Measurements from ENCODE around the gene MED9. TPM values are rescaled to one million over a fixed set of nuclear protein-coding genes. Genes with fewer than 3 reads are reported as not detected.
"Not testable (repeated sequence)": the region's sequence is repeated elsewhere in the genome, so short reads cannot be mapped to it uniquely, and the experiment has no call there.

MED9 gene, protein sequence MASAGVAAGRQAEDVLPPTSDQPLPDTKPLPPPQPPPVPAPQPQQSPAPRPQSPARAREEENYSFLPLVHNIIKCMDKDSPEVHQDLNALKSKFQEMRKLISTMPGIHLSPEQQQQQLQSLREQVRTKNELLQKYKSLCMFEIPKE
- 10 to 100 TPM; 11.3 to 18.2 TPM for total RNA-seq

DNA sequence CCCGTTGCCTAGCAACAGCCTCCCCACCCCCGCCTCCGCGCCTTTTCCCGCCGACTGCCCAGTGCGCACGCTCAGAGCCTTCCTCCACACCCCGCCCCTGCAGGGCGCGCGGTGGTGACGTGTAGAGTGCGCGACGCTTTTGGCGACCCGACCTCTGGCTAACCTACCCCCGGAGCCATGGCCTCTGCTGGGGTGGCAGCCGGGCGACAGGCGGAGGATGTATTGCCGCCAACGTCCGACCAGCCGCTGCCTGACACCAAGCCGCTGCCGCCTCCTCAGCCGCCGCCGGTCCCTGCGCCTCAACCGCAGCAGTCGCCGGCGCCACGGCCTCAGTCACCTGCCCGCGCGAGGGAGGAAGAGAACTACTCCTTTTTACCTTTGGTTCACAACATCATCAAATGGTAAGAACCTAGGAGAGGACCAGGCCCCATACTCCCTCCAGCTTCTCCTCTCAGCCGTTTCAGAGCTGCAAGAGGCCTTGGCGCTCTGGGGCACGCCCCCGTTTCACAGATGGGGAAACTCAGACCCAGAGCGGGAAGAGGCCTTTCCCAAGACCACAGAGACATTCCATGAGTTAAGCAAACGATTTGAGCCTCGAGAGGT lies at the start of gene MED9:
MED9 (plus strand) TSS at position 136 of the 603 bp plus-strand sequence; CDS start at position 178, 42 bp downstream.
- peak within 1 kb of the TSS; percentile 90 for H3K4me3 Mint-ChIP-seq
- peaks cover 5% of the 10 kb centered on the region in 2 donors for H3K27me3 Mint-ChIP-seq
- no peaks in the 10 kb centered on the region for H3K9me3 Mint-ChIP-seq
- no peaks in the 10 kb centered on the region for H3K36me3 Mint-ChIP-seq
- DNase-seq (ENCODE audit: low spot score) (peak; percentile 95), ATAC-seq (peak; percentile 98)
- peak within 1 kb of the TSS; percentile 88 for H3K27ac Mint-ChIP-seq
- peaks cover 18 to 32% of the 10 kb centered on the region in 2 donors for H3K4me1 Mint-ChIP-seq (ENCODE audit: low read depth in 2 of 2)

DNA sequence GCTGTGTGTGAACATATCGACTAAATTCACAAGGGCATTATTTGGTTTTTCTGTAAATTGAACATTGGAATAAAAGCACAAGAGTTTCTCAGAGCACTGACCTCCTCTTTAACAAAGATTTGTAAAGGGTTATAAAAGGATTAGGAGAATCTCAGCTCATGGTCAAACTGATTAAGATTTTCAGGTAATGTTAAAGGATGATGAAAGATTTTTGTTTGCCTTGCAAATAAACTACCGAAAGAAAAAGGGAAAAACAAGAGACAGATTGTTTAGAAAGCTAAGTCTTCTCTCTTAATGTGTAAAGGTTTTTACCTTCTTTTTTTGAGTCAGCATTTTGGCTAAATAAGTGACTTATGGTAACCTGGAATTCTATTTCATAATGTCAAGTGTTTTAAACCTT lies 47.6 kb upstream of the MED9 start:
- ATAC-seq (no peak), DNase-seq (ENCODE audit: low spot score) (no peak)
- Mint-ChIP-seq H3K4me3 (no peak overlapping the region), H3K27me3 (peaks cover 0 to 10% of the 10 kb centered on the region in 2 donors), H3K9me3 (no peaks in the 10 kb centered on the region), H3K4me1 (ENCODE audit: low read depth in 2 of 2) (peaks cover 4 to 8% of the 10 kb centered on the region in 2 donors), H3K27ac (peak overlapping the region in 1 of 2 donors; percentile 17), H3K36me3 (no peaks in the 10 kb centered on the region)

DNA sequence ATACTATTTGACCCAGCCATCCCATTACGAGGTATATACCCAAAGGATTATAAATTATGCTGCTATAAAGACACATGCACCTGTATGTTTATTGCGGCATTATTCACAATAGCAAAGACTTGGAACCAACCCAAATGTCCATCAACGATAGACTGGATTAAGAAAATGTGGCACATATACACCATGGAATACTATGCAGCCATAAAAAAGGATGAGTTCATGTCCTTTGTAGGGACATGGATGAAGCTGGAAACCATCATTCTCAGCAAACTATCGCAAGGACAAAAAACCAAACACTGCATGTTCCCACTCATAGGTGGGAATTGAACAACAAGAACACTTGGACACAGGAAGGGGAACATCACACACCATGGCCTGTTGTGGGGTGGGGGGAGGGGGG lies 45.9 kb upstream of the MED9 start:
- ATAC-seq; H3K9me3 Mint-ChIP-seq; H3K4me3 Mint-ChIP-seq; DNase-seq (ENCODE audit: low spot score); H3K36me3 Mint-ChIP-seq; H3K27ac Mint-ChIP-seq: not testable (repeated sequence)
- H3K4me1 Mint-ChIP-seq (ENCODE audit: low read depth in 2 of 2) = peaks cover 4 to 11% of the 10 kb centered on the region in 2 donors
- peaks cover 0 to 14% of the 10 kb centered on the region in 2 donors for H3K27me3 Mint-ChIP-seq

DNA sequence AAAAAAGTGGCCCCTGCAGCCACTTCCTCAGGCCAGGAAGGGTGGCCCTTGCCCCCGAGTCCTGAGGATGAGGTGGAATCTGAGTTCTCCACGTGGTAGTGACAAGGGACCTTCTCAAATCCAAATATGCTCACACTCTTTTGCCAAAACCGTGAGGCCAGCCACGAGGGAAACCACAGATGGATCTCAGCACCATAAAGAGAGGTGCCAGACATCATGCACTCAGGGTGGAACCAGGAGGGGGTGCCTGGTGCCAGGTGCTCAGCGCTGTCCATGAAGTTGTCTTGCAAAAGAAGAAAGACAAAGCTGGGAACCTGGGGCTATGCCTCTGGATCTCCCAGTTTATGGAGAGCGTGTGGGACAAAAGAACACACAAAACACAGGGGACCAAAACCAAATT lies 45.2 kb upstream of the MED9 start:
- Mint-ChIP-seq H3K4me1 (ENCODE audit: low read depth in 2 of 2) (peaks cover 4 to 11% of the 10 kb centered on the region in 2 donors), H3K36me3 (no peaks in the 10 kb centered on the region), H3K9me3 (no peaks in the 10 kb centered on the region), H3K27ac (no peak overlapping the region), H3K4me3 (no peak overlapping the region), H3K27me3 (peaks cover 0 to 14% of the 10 kb centered on the region in 2 donors)
- peak in 1 of 2 donors; percentile 36 for ATAC-seq
- DNase-seq (ENCODE audit: low spot score) = no peak

DNA sequence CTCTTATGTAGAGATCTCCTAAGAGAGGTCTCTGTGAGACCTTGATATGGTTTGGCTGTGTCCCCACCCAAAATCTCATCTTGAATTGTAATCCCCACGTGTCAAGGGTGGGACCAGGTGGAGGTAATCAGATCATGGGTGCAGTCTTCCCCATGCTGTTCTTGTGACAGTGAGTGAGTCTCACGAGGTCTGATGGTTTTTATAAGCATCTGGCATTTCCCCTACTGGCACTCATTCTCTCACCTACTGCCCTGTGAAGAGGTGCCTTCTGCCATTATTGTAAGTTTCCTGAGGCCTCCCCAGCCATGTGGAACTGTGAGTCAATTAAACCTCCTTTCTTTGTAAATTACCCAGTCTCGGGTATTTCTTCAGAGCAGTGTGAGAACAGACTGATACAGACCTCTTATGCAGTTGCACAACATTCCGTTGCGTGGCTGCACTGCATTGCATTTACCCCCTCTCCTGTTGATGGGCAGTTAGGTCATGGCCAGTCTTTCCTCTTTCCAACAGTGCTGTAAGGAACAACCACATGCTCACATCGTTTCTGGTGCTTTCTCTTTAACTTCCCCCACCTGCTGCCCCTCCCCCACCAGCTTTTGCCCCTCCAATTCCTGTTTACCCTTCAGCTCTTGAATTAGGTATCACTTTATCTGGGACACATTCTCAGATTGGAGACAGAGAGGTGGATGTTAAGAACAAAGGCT lies 43.6 kb upstream of the MED9 start:
- DNase-seq (ENCODE audit: low spot score) = no peak
- ATAC-seq = peak; percentile 77 to 81
- no peaks in the 10 kb centered on the region for H3K36me3 Mint-ChIP-seq
- H3K4me3 Mint-ChIP-seq = no peak overlapping the region
- no peaks in the 10 kb centered on the region for H3K9me3 Mint-ChIP-seq
- H3K4me1 Mint-ChIP-seq (ENCODE audit: low read depth in 2 of 2) = peaks cover 4 to 11% of the 10 kb centered on the region in 2 donors
- H3K27ac Mint-ChIP-seq = peak overlapping the region in 1 of 2 donors; percentile 28
- peaks cover 0 to 14% of the 10 kb centered on the region in 2 donors for H3K27me3 Mint-ChIP-seq

DNA sequence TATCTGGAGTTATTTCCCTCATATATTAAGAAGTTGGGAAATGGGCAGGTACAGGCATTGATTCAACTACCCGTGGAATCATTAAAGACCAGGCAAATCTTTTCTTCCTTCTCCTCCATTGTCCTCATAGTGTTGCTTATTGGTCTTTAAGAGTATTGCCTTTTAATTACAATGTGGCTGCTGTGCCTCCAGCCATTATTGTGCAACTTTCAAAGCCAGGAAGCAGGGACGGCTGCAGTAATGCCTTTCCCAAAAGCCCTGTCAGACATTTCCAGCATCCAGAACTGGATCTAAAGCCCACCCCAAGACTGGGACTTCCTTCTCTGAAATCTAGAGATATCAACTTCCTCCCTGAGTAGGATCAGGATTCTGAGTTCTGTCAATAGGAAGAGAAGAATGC lies 42.3 kb upstream of the MED9 start:
- peaks cover 7 to 11% of the 10 kb centered on the region in 2 donors for H3K4me1 Mint-ChIP-seq (ENCODE audit: low read depth in 2 of 2)
- no peaks in the 10 kb centered on the region for H3K36me3 Mint-ChIP-seq
- no peak for DNase-seq (ENCODE audit: low spot score)
- H3K4me3 Mint-ChIP-seq = no peak overlapping the region
- H3K27ac Mint-ChIP-seq = no peak overlapping the region
- peaks cover 0 to 14% of the 10 kb centered on the region in 2 donors for H3K27me3 Mint-ChIP-seq
- H3K9me3 Mint-ChIP-seq = no peaks in the 10 kb centered on the region
- ATAC-seq = no peak

DNA sequence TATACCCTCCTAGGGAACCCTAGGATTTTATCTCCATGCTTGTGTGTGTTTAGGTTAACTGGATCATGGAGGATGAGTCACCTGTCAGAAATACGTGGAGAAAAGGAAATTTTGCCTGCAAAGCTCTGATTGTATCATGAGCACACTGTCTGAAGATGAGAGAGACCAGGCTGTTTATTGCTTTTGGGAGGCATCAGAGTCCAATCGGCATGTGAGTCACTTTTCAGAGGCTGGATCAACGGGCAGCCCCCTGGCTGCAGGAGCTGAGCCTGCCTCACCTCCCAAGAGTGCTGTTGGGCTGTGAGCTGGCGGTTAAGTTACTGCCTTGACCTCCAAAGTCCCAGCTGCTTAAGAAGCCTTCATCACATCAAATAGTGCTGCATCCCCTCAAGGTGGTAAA lies 41.5 kb upstream of the MED9 start:
- Mint-ChIP-seq H3K9me3 (no peaks in the 10 kb centered on the region), H3K4me3 (no peak overlapping the region), H3K4me1 (ENCODE audit: low read depth in 2 of 2) (peaks cover 12 to 17% of the 10 kb centered on the region in 2 donors), H3K27ac (peak overlapping the region in 1 of 2 donors; percentile 47), H3K27me3 (peaks cover 0 to 11% of the 10 kb centered on the region in 2 donors), H3K36me3 (no peaks in the 10 kb centered on the region)
- ATAC-seq = no peak
- DNase-seq (ENCODE audit: low spot score) = no peak

DNA sequence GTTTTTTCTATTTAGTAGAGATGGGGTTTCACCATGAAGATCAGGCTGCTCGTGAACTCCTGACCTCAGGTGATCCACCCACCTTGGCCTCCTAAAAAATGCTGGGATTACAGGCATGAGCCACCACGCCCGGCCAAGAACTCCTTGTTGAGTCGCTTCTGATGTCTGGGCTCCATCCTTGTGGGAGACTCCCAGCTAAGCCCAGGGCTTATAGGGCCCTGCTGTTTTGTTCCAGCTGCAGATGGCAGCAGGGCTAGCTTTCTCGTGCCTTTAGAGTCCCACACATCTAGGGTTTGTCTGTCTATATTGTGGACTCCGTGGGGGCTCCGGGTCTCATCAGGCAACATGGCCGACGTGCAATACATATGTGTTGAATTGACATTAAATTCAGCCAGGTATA lies 39.3 kb upstream of the MED9 start:
- Mint-ChIP-seq H3K27me3 (peaks cover 0 to 10% of the 10 kb centered on the region in 2 donors), H3K27ac (no peak overlapping the region), H3K36me3 (no peaks in the 10 kb centered on the region), H3K4me1 (ENCODE audit: low read depth in 2 of 2) (peaks cover 12 to 17% of the 10 kb centered on the region in 2 donors), H3K4me3 (no peak overlapping the region), H3K9me3 (no peaks in the 10 kb centered on the region)
- ATAC-seq = no peak
- DNase-seq (ENCODE audit: low spot score) = no peak

DNA sequence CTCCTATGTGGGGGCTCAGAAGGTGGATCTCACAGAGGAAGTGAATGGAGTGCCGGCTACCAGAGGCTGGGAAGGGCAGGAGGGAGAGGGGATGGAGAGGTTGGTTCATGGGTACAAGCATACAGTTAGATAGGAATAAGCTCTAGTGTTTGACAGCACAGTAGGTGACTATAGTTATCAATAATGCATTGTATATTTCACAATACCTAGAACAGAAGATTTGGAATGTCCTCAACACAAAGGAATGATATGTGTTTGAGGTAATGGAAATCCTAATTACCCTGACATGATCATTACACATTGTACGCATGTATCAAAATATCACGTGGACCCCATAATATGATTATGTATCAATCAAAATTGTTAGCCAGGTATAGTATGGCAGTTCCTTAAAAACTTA lies 38.9 kb upstream of the MED9 start:
- no peak overlapping the region for H3K27ac Mint-ChIP-seq
- peaks cover 12 to 13% of the 10 kb centered on the region in 2 donors for H3K4me1 Mint-ChIP-seq (ENCODE audit: low read depth in 2 of 2)
- H3K9me3 Mint-ChIP-seq = no peaks in the 10 kb centered on the region
- ATAC-seq (no peak), DNase-seq (ENCODE audit: low spot score) (no peak)
- H3K36me3 Mint-ChIP-seq = no peaks in the 10 kb centered on the region
- H3K4me3 Mint-ChIP-seq = no peak overlapping the region
- peaks cover 0 to 6% of the 10 kb centered on the region in 2 donors for H3K27me3 Mint-ChIP-seq

DNA sequence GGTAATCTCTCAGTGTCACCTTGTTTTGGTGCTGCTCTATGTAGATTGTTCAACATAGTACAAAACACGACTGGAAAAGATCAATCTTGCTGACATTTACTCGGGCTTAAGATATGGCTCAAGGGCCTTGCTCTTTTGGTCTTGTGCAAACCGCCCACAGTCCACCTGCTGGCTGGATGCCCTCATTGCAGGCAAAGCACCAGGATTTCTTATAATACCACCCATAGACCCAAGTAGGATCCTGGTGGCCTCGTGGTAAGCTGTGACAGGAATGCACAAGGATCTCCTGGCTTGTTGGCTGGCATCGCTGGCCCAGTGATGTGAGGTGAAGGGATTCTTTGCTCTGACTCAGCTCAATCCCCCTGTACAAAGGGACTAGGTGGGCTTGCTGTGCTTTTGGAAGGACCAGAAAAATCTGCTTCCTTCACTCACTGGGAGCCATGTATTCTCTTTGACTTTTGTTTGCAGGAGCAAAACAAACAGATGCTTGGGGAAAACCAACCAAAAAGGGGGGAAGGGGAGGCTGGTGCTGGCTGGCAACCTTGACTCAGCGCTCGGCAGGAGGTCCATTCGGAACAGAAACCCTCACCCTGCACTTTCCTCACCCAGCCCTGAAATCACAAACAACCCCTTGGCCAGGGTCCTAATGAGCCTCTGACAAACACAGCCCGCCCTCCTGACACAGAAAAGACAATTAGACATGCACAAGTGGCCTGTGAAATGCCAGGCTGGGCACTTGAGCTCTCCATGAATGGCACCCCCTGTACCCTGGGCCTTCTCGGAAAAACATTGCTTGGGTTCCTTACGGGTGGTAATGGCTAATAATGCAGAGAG lies 36.6 kb upstream of the MED9 start:
- no peak overlapping the region for H3K27ac Mint-ChIP-seq
- H3K36me3 Mint-ChIP-seq = no peaks in the 10 kb centered on the region
- DNase-seq (ENCODE audit: low spot score) (peak; percentile 81), ATAC-seq (peak; percentile 70 to 80)
- H3K4me3 Mint-ChIP-seq = no peak overlapping the region
- peaks cover 8 to 10% of the 10 kb centered on the region in 2 donors for H3K4me1 Mint-ChIP-seq (ENCODE audit: low read depth in 2 of 2)
- peaks cover 0 to under 1% of the 10 kb centered on the region in 2 donors for H3K27me3 Mint-ChIP-seq
- no peaks in the 10 kb centered on the region for H3K9me3 Mint-ChIP-seq

DNA sequence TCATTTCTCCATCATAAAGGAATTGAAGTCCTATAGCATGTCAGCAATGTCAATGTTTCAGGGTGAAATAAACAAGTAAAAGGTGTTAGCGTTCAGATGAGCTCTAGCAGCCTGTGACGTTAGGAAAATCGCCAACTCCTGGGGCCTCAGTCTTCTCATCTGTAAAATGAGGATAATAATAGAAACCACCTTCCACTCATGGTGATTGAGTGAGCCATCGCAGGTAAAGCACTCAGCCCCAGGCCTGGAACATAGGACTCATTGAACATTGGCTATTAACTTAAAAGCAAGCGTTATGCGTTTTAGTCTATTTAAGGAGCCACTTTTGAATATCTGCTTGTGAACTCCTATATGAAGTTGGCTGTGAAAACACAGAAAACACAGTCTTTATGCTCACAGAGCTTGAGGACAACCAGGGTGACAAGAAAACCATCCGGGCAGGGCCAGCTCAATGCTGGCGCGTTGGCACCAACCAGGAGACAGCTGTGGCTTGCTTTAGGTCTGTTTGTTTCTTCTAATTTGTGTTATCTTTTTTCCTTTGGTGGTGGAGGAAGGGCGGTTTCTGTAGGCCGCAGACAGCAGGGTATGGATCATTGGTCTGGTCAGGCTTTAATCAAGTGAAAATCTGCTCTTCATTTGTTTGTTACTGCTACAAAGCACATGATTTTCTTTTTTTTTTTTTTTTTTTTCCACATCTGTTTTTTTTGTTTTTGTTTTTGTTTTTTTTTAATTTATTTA lies 35.7 kb upstream of the MED9 start:
- ATAC-seq (no peak), DNase-seq (ENCODE audit: low spot score) (no peak)
- H3K36me3 Mint-ChIP-seq = no peaks in the 10 kb centered on the region
- peaks cover 0 to 8% of the 10 kb centered on the region in 2 donors for H3K27me3 Mint-ChIP-seq
- no peaks in the 10 kb centered on the region for H3K9me3 Mint-ChIP-seq
- H3K4me3 Mint-ChIP-seq = no peak overlapping the region
- no peak overlapping the region for H3K27ac Mint-ChIP-seq
- peaks cover 8 to 9% of the 10 kb centered on the region in 2 donors for H3K4me1 Mint-ChIP-seq (ENCODE audit: low read depth in 2 of 2)

DNA sequence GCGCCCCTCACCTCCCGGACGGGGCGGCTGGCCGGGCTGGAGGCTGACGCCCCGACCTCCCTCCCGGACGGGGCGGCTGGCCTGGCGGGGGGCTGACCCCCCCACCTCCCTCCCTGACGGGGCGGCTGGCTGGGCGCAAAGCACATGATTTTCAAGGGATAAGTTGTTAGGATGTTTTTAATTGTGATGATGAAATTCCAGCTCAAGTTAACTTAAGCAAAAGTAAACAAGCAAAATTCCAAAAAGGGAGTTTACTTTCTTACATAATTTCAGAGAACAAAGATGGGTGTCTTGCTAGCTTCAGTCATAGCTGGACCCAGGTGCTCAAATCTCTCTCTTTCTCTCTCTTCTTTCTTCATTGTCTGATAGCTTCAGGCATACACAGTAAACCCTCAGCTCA lies 33.6 kb upstream of the MED9 start:
- ATAC-seq (no peak), DNase-seq (ENCODE audit: low spot score) (no peak)
- H3K36me3 Mint-ChIP-seq = no peaks in the 10 kb centered on the region
- peaks cover 0 to 15% of the 10 kb centered on the region in 2 donors for H3K27me3 Mint-ChIP-seq
- H3K9me3 Mint-ChIP-seq = no peaks in the 10 kb centered on the region
- peak overlapping the region in 1 of 2 donors; percentile 63 for H3K27ac Mint-ChIP-seq
- peaks cover 8 to 9% of the 10 kb centered on the region in 2 donors for H3K4me1 Mint-ChIP-seq (ENCODE audit: low read depth in 2 of 2)
- no peak overlapping the region for H3K4me3 Mint-ChIP-seq
